ENCODE measurements around the gene MYRIP.

The MYRIP gene

GRCh38 chr3:40172560-40172959 lies 363.2 kb downstream of the MYRIP start:
- TF ChIP-seq MAX (IDR thresholded peaks at IDR 0.05; ENCODE audit: low read depth, low read length) (no peak), POLR2A (IDR thresholded peaks at IDR 0.05; ENCODE audit: extremely low read depth, insufficient read length) (no peak), CTCF (IDR thresholded peaks at IDR 0.05; ENCODE audit: low read depth, low read length) (no peak), MYC (IDR thresholded peaks at IDR 0.05; ENCODE audit: low read depth, low read length) (no peak)
- no peak overlapping the region for H3K4me3 ChIP-seq (ENCODE audit: low read depth, low read length)
- no peak for DNase-seq (ENCODE audit: low read depth)

GRCh38 chr3:40173227-40173721 lies 363.9 kb downstream of the MYRIP start:
- DNase-seq (ENCODE audit: low read depth) = no peak
- TF ChIP-seq MYC (IDR thresholded peaks at IDR 0.05; ENCODE audit: low read depth, low read length) (no peak), CTCF (IDR thresholded peaks at IDR 0.05; ENCODE audit: low read depth, low read length) (no peak), MAX (IDR thresholded peaks at IDR 0.05; ENCODE audit: low read depth, low read length) (no peak), POLR2A (IDR thresholded peaks at IDR 0.05; ENCODE audit: extremely low read depth, insufficient read length) (no peak)
- no peak overlapping the region for H3K4me3 ChIP-seq (ENCODE audit: low read depth, low read length)

GRCh38 chr3:40178012-40178594 lies 368.7 kb downstream of the MYRIP start:
- TF ChIP-seq MAX (IDR thresholded peaks at IDR 0.05; ENCODE audit: low read depth, low read length) (no peak), CTCF (IDR thresholded peaks at IDR 0.05; ENCODE audit: low read depth, low read length) (no peak), MYC (IDR thresholded peaks at IDR 0.05; ENCODE audit: low read depth, low read length) (no peak), POLR2A (IDR thresholded peaks at IDR 0.05; ENCODE audit: extremely low read depth, insufficient read length) (no peak)
- H3K4me3 ChIP-seq (ENCODE audit: low read depth, low read length) = no peak overlapping the region
- DNase-seq (ENCODE audit: low read depth) = no peak

GRCh38 chr3:40179016-40179415 lies 369.6 kb downstream of the MYRIP start:
- TF ChIP-seq CTCF (IDR thresholded peaks at IDR 0.05; ENCODE audit: low read depth, low read length) (peak; percentile 62), MAX (IDR thresholded peaks at IDR 0.05; ENCODE audit: low read depth, low read length) (no peak), POLR2A (IDR thresholded peaks at IDR 0.05; ENCODE audit: extremely low read depth, insufficient read length) (no peak), MYC (IDR thresholded peaks at IDR 0.05; ENCODE audit: low read depth, low read length) (no peak)
- no peak overlapping the region for H3K4me3 ChIP-seq (ENCODE audit: low read depth, low read length)
- DNase-seq (ENCODE audit: low read depth) = peak; percentile 63

GRCh38 chr3:40181182-40181581 lies 371.8 kb downstream of the MYRIP start:
- H3K4me3 ChIP-seq (ENCODE audit: low read depth, low read length) = no peak overlapping the region
- no peak for DNase-seq (ENCODE audit: low read depth)
- TF ChIP-seq MAX (IDR thresholded peaks at IDR 0.05; ENCODE audit: low read depth, low read length) (no peak), POLR2A (IDR thresholded peaks at IDR 0.05; ENCODE audit: extremely low read depth, insufficient read length) (no peak), MYC (IDR thresholded peaks at IDR 0.05; ENCODE audit: low read depth, low read length) (no peak), CTCF (IDR thresholded peaks at IDR 0.05; ENCODE audit: low read depth, low read length) (no peak)
